Astrocyte of the spinal cord (primary cell): ENCODE data around the gene SEMA4A.
"Not testable (repeated sequence)": the region's sequence is repeated elsewhere in the genome, so short reads cannot be mapped to it uniquely, and the experiment has no call there.

Experiments used
- DNase-seq: peaks from one replicate; pipeline ENCODE4 v3.0.0; 2011; ENCODE audit warnings: low read depth, low spot score
- H3K4me3 ChIP-seq: 2 replicates; pipeline ENCODE4 v1.5.1; 2011; ENCODE audit warnings: low read depth, mild to moderate bottlenecking, low read length, moderate library complexity
- CTCF ChIP-seq: IDR thresholded peaks from 2 replicates; pipeline ENCODE4 v1.5.1; 2012; ENCODE audit warnings: low read depth, mild to moderate bottlenecking, low read length, inconsistent platforms
- in situ Hi-C: cut with HindIII; loops from 2 replicates; pipeline ENCODE4 v1.10.0; 2017; ENCODE audit warnings: low sequenced_read_pairs

SEMA4A gene

GRCh38 chr1:156123356-156124196 lies 29.8 kb upstream of the SEMA4A start:
- peak; percentile 38 for TF ChIP-seq CTCF
- peak; percentile 99 for DNase-seq
- in situ Hi-C loops, result no loop called here
- H3K4me3 ChIP-seq, result peak overlapping the region; percentile 21

GRCh38 chr1:156124557-156125483 lies 28.6 kb upstream of the SEMA4A start:
- no peak for DNase-seq
- H3K4me3 ChIP-seq, result no peak overlapping the region
- no peak for TF ChIP-seq CTCF
- in situ Hi-C loops, result no loop called here

GRCh38 chr1:156125544-156125943 lies 27.8 kb upstream of the SEMA4A start:
- not testable (repeated sequence) for H3K4me3 ChIP-seq

GRCh38 chr1:156126043-156126629 lies 27.2 kb upstream of the SEMA4A start:
- in situ Hi-C loops, result no loop called here
- DNase-seq, result peak; percentile 98
- H3K4me3 ChIP-seq, result peak overlapping the region; percentile 4
- TF ChIP-seq CTCF, result peak; percentile 57

More at GRCh38 chr1:156125544-156125943, 27.8 kb upstream of the SEMA4A start:
- in situ Hi-C loops, DNase-seq: not testable (repeated sequence)

- peak overlapping the region; percentile 4 for H3K4me3 ChIP-seq
- peak; percentile 90 for DNase-seq
- in situ Hi-C loops, result no loop called here
- TF ChIP-seq CTCF, result no peak
These were observed 26.5 kb upstream of the SEMA4A start for GRCh38 chr1:156126630-156127534.

- TF ChIP-seq CTCF, result no peak
- no peak overlapping the region for H3K4me3 ChIP-seq
- in situ Hi-C loops, result no loop called here
- DNase-seq, result no peak
These were observed 25.1 kb upstream of the SEMA4A start for GRCh38 chr1:156128308-156128653.
